Activated T-helper 1 cell treated with Interleukin-2 at 50 U/mL for 16 hours (primary cell): Measurements from ENCODE around the gene TET2.
A peak's percentile ranks its signal among the peaks of the same experiment; 100 is the strongest.

ENCODE experiments used
- DNase-seq: peaks from one replicate; pipeline ENCODE4 v3.0.0-alpha.2; 2020; ENCODE audit warnings: low read depth

TET2 gene

DNA sequence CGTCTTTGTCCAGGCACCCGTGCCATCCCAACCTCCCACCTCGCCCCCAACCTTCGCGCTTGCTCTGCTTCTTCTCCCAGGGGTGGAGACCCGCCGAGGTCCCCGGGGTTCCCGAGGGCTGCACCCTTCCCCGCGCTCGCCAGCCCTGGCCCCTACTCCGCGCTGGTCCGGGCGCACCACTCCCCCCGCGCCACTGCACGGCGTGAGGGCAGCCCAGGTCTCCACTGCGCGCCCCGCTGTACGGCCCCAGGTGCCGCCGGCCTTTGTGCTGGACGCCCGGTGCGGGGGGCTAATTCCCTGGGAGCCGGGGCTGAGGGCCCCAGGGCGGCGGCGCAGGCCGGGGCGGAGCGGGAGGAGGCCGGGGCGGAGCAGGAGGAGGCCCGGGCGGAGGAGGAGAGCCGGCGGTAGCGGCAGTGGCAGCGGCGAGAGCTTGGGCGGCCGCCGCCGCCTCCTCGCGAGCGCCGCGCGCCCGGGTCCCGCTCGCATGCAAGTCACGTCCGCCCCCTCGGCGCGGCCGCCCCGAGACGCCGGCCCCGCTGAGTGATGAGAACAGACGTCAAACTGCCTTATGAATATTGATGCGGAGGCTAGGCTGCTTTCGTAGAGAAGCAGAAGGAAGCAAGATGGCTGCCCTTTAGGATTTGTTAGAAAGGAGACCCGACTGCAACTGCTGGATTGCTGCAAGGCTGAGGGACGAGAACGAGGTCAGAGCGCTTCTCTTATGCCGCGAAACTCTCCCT lies at the start of gene TET2:
Gene TET2, plus strand, starts transcription at position 601 of the 740 bp plus-strand sequence. CDS start 87,067 bp downstream, outside the sequence.
- peak; percentile 64 for DNase-seq

DNA sequence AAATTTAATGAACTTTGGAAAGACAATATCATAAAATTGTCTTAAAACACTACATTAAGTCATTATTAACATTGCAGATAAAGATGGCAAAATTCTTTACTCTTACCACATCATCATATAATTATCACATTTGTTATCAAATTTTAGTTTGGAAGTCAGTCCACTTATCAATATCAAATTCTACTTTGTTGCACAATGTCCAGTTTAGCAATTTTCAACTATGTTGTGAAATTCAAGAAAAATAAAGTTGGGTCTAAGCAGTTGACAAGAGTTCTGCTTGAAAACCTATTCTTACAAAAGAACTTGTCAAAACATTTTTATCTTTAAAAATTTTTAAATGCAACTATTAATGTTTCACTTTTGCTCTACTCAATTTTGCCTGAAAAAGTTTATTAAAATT lies 44.7 kb upstream of the TET2 start:
- no peak for DNase-seq

DNA sequence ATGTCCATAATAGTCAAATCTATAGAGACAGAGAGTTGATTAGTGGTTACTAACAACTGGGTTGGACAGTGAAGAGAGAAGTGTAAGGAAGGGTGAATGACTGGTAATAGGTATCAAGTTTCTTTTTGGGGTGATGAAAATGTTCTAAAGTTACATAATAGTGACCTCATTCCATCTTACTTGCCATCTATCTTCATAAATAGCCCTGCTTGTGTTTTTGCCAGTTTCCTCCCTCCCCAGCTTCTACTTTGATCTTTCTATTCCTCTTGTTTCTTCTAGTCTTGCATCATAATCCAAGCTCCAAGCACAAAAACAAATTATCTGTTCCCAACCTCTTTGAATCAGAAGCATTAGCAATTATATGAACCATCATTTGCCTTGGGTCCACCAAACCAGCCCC lies 40.2 kb upstream of the TET2 start:
- DNase-seq, result no peak

DNA sequence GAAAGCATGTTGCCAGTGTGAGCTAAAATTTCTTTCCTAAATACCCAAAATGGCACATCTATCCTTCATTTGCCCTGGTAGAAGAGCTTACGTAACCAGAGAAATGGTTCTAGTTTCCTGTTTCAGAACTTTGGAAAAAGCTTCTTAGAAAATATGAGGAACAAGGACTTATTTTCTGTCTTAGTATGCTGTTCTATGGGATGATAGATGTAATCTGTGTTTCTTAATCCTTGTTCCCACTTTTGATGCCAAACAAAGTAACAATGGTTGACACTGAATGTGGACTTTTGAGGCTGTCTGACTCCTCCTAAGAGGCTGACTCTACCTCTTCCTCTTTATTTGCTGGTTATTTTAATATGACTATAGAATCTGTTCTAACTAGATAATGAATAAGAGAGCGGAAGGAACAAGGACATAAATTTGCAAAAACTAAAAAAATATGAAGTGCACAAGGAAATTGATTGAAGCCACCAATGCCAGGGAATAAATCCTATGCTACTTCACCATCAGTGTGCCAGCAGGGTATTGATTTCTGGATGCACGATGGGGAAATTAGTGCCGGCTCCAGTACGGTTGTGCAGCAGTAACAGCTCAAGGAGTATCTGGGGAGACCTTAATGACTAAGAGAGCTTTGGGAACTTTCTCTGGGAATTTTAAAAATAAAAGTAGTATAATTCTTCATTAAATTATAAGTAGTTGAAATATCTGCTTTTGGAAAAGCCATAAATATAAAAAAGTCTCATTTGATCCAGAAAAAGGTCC lies 39.4 kb upstream of the TET2 start:
- DNase-seq, result no peak

DNA sequence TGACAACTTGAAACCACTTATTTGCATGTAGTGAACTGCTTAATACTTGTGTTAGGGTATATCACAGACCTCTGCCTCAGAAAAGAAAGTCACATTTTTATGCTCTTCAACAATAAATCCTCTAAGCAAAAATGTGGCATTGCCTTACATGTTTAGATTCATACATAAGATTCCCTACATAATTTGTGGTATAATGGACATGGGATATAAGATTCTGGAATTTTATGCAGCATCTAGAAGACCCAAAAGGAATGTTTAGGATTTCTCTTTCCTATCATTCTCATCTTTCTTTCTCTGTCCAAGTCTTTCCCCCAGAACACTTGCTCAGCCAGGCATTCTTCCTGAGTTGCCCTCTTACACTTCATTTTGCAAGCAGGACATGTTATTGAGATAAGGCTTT lies 37.7 kb upstream of the TET2 start:
- DNase-seq, result no peak

DNA sequence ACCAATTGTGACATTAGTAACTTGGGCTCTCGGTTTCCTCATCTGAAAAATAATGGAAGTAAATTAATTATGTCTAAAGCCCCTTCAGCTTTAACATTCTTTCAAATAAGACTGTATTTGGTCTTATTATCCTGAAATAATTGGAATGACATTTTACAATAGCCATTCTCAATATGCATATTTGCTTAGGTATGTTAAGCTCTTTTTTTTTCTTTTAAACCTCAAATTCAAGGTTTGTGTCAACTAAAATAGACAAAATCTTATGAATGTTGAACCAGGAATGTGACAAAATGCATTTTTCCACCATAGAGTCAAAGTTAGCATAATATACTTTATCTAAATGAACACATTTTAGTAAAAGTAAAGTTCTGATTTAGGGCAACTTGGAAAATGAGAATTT lies 34.4 kb upstream of the TET2 start:
- no peak for DNase-seq

DNA sequence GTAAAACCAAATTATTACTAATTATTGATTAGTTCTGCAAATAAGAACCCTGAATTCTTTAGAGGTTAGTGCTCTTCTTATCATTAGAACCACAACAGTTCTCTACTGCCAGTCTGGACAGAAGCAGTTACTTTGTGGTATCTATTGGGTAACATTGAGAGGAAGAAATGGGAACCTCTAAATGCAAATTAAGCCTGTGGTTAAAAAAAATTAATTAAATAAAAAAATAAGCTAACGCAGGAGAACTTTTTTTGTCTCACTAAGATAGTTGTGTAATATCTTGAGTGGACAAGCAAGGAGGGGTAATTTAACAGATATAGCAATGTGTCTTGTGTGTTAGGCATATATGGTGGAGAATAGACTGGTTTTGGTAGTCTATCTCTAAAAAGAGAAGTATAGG lies 32.9 kb upstream of the TET2 start:
- no peak for DNase-seq

DNA sequence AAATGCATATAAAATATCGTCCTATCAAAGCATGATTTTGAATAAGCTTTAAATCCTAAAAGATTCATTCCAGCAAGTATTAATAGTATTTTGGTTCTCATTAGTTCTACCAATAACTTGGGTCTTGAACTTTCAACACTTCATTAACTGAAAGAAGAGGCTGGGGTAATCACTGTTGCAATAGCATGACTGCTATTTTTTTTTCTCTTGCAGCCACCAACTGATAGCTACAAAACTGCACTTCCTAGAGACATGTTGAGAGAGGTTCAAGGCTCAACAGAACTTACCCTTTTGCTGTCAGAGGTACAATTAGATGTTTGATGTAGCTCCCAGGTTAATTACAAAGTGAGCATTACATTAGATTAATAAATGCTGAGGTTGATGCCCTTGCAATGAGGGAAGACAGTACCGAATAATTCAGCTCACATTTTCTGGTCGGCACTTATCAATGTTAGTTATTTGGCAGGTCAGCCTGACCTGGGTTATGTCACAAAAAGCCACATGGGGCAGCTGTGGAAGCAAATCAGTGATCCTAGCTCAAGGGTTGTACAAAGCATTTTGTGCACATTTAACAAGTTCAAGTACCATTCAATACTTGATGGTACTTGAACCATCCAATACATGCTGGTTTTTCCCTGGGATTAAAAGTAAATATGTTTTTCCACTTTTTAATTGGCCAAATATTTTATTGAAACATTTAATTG lies 29.9 kb upstream of the TET2 start:
- DNase-seq, result no peak

DNA sequence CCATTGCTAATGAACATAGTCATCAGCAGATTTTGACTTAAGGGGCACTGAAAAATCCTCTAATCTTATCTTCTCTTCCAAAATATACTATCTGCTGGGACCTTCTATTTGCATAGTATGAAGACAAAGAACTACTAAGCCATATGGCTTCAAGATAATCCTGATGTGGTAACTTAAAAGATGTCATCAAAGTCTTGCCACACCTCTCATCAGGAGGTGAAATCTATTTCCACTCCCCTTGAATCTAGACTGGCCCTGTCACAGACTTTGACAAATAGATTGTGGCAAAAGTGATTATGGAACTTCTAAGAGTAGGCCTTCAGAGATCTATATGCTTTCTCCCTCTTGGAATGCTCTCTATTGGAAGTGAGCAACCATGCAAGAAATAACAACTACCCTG lies 27.3 kb upstream of the TET2 start:
- no peak for DNase-seq

DNA sequence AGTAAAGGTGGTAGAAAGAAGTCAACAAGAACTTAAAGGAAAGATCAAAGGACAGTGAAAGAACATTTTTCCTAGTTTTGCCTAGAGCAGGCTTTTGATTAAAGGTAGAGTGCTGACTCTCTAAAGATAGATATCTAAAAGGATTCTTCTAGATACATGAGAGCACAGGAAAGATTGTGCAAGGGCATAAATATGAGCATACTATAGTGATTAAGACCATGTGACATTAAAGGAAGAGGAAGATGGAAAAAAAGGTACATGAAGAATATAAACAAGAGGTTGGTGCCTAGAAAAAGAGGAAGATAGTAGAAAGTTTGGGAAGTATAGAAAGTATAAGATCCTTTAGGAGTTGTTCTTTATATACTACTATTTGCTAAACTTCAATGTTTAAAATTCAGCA lies 26.1 kb upstream of the TET2 start:
- DNase-seq, result no peak

DNA sequence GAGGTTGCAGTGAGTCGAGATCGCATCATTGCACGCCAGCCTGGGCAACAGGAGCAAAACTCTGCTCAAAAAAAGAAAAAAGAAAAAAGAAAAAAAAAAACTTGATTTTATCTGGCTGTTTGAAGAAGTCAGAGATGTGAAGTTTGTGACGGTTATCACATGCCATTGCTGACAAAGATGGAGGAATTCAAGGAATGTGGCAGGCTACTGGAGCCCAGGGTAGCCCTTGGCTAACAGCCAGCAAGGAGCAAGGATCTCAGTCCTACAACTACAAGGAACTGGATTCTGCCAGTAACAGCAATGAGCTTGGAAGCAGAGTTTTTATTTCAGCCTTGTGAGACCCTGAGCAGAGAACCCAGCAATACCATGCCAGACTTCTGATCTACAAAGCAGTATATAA lies 24.3 kb upstream of the TET2 start:
- no peak for DNase-seq

DNA sequence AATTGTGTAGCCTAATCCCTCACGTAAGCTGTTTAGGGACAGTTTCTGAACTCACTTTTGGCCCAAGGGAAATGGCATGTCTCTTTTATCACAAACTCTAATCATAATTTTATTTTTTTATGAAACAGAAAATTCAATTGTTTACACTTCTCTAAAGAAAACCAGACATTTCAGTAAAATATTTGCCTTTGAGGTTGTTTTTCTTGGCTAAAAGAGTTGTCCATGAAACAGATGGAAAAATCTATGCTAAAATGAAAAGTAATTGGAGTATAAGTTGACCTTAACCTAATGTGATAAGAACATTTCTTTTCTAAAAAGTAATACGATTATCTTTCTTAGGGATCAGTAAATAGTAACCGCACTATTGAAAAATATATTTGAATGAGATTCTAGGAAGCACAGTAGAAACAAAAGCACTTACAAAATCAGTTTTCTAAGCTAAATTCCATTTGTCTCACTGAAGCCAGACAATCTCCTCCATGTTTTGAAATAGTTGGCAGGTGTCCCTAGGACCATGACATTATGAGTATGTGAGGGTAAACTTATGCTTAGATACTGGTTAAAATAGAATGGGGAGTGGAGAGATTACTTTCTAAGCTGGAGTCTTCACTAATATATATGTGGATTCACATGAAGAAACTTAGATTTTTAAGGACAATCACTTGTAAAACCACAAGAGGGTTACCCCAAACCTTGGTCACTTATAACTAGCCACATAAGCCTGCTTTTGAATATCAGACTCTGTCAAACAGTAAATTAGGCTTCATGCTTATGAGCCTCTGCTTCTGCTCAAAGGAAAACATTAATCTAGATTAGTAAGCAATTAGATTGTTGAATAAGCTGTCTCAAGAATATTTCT lies 20.1 kb upstream of the TET2 start:
- no peak for DNase-seq

DNA sequence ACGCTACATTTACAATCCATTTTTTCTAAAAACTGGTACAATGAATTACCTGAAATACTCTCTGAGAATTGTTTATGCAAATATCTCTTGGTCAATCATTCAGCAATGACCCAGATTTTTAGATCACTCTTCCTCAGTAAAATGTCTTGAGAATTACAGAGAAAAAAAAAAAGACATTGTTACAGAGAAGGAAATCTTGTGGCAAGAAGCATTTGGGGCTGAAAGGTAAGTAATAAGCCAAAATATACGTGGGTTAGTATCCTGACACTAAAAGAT lies 19.6 kb upstream of the TET2 start:
- DNase-seq, result no peak

DNA sequence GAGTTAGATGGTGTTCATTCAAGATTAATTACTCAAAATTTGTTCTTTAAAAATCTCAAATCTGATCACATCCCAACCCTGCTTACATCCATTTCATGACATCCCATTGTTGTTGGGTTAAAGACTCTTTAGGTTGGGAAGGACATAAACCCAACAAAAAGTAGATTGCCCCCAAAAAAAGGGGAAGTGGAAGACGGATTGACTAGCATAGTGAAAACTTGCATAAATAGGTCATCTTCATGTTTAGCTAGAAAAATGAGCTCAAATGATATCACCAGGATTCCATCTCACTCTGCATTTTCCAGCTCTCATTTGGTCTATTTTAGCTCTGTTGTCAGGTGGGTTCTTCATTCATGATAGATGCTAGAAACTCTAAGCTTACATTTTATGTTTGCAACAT lies 18.5 kb upstream of the TET2 start:
- DNase-seq, result no peak

DNA sequence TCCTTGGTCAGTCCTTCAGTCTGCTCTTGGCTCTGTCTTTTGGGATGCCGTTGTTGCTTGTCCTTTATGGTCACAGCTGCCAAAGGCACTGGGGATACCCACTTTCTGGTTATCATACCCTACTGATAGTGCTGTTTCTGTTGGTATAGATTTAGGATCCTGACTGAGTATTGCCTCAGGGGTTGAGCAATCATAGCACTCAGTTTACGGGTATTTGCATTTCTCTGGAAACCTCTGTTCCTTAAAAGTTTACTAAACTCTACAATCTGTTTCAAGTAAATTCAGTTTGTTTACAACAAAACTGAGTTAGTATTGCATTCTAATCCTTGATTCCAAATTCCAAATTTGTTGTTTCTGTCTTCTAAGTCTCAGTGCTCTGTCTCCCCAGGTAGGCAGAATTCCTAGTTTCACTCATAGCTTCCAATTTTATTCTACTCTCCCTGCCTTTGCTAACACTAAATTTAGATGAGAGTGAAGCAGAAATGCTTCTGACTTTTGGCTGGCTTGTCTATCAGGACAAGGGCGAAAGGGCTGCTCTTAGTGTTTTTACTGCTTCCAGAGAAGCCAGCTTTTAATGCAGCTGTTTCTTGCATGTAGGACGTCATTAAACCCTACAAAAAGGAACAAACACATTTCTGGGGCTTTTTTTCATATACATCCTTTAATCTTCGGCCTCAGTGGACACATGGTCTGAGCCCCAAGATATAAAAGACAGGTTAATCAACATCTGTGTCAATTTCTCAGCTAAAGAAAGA lies 17.2 kb upstream of the TET2 start:
- no peak for DNase-seq

DNA sequence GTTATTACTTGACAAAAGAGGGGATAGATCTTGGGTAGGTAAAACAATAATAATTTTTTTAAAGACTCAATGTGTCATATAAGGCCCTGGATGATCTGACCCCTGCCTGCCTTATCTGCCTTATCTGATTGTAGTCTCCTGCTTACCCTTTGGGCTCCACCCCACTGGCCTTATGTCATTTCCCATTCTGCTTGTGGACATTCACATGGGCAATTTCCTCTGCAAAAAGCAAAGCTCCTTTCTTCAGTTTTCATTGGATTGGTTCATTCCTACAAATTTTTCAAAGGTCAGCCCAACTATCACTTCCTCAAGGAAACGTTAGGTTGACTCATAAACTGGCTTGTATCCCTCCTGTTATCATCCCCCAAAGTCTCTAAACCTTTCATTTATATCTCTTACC lies 15.7 kb upstream of the TET2 start:
- DNase-seq, result no peak

DNA sequence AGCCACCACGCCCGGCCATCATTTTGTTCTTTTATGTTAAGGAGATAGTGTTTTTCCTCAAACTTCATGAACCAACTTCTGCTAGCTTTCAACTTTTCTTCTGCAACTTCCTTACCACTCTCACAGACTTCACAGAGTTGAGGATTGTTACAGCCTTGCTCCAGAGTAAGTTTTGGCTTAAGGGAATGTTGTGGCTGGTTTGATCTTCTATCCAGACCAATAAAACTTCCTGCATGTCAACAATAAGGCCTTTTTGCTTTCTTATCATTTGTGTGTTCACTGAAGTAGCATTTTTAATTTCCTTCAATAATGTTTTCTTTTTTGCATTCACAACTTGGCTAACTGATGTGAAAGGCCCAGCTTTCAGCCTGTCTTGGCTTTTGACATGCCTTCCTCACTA lies 12.7 kb upstream of the TET2 start:
- no peak for DNase-seq

DNA sequence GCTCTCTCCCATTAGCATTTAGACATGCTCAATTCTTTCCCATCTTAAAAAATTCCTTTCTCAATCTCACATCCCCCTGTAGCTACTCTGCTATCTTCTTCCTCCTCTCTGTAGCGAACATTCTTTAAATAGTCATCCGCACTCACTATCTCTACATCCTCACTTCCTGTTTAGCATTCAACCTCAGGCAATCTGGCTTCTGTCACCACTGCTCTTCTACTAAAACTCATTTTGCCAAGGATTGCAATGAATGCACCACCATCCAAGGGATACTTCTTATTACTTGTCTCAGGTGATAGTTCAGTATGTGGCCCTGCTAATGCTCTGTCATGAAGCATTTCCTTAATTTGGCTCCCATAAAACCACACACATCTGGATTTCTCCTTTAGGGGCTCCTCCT lies 10.9 kb upstream of the TET2 start:
- DNase-seq, result no peak

DNA sequence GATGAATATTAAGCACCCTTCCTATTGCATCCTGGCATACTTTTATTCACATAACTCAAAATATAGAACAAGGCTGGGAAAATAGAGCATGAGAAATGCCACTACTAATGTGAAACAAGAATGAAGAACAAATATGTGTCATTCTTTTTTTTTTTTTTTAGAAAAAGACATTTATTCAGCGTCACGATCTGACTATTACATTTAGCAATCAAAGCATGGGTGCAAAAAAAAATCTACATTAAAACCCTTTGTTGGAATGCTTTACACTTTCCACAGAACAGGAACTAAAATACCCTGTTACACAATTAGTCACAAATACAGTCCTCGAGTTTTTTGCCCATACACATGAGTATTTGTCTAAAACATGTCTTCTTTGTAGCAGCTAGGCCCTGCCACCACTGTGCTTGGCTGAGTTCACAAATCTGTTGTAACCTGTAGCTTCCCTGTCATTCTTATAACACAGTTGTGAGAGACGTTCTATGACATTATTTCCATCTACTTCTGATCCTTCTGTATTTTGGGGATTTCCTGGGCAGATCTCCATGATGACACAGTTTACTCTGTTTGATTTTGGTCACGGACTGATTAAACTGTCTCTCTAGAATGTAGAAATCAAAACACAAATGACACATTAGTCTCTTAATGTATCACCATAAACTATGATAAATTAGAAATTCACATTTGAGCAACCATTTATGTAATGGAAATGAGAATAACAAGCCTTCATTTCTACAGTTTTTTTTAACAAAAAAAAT lies 9.4 kb upstream of the TET2 start:
- DNase-seq, result no peak

DNA sequence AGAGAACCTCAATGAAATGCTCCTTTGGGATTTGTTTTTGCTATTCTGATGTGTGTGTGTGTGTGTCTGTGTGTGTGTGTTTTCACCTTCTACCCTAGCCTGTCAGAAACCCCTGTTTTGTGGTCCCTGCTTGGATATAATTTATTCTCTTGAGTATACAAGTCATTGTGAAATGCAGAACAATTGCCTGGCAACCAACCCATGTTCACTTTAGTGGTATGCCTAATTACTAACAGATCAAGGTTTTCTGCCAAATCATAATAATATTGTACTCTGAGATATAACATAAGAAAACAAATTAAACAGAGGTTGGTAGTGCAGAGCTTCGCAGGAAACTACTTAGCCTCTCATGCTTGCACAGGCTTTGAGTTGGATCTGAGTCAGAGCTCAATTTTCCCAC lies 7.0 kb upstream of the TET2 start:
- no peak for DNase-seq
